Measurements from ENCODE around the gene COL5A1.

The COL5A1 gene

GRCh38 chr9:134776080-134776796 lies 134.6 kb downstream of the COL5A1 start:
- no peak for DNase-seq

- no peak for DNase-seq
These were observed 135.6 kb downstream of the COL5A1 start for GRCh38 chr9:134777153-134777552.

- no peak for DNase-seq
These were observed 136.6 kb downstream of the COL5A1 start for GRCh38 chr9:134778156-134778555.

- no peak for DNase-seq
These were observed 137.3 kb downstream of the COL5A1 start for GRCh38 chr9:134778841-134779411.

DNA sequence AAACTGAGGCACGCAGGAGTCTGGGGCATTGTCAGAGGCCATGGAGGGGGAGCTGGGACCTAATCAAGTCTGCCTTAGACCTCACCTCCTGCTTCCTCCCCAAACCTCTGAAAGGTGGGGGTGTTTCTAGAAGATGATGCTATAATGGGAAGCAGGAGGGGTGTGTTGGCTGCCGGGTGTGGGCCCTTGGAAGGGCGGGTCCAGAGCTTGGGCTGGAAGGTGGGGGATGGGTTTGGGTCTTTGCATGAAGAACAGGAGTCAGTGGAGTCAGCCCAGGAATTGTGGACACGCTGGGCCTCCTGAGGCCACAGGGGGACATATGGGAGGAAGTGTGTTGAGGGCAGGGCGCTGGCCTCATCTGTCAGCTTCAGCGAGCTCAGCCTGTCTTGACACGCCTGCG lies 138.0 kb downstream of the COL5A1 start:
- DNase-seq, result no peak

DNA sequence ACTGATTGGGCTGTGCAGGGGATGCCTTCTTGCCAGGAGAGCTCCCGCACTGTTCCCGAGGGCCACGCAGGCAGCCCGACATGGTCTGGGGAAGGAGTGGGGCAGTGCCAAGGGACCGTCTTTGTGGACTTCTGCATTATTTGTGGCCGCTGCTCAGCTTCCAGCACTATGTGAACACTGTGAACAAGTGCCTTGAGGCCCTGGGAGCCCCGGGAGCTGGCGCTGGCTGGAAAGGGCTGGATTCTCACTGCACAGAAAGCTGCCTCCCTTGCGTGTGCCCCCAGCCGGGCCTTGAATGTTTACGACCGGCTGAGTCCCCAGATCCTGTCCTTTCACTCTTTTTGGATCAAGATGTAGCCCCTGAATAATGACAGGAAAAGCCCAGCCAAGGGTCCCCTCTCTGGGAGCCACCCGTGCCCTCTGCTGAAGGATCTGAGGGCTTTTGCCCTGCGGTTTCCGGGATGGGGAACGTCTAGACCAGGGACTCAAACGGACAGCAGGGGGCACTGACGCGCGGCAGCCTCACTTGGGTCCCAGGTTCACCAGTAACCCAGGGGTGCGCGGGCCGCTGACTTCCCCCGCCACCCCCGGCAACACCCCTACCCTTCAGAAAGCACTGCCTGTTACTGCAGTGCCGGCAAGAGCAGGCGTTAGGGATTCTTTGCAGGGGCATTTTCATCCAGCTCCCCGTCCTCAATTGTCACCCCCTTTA lies 140.1 kb downstream of the COL5A1 start:
- DNase-seq, result no peak

DNA sequence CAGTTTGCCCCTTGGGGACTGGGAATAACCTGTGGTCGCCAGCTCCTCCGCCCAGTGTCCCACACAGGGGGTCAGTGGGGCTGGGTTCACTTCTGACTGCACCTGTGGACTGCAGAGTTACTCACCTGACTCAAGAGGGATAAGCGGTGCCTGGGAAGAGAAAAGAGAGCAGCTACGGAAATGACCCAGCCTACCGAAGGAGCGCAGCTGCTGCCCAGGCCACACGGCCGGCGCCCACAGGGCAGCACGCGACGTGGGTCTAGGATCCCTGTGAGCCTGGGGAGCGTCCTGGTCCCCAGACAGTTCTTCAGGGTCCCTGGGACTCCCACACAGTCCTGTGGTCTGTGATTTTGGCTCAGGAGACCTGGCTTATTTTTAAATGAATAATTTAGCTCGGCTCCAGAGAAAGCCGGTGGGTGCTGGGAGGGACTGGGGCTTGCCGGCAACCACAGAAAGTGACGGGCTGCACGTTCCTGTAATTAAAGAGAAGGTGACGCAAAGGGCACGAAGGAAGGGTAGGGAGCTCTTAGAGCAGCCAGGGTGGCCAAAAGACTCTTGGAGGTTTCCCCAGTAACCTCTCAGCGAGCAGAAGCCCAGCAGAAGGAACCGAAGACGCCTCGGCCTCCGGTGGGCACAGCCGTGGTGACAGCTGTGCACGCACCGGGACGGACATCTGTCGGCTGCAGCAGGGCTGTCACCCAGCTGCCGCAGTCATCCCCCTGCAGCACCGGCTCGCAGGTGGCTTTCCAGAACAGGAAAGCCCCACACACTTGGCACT lies 141.5 kb downstream of the COL5A1 start:
- no peak for DNase-seq

GRCh38 chr9:134783699-134784039 lies 142.1 kb downstream of the COL5A1 start:
- DNase-seq, result no peak

DNA sequence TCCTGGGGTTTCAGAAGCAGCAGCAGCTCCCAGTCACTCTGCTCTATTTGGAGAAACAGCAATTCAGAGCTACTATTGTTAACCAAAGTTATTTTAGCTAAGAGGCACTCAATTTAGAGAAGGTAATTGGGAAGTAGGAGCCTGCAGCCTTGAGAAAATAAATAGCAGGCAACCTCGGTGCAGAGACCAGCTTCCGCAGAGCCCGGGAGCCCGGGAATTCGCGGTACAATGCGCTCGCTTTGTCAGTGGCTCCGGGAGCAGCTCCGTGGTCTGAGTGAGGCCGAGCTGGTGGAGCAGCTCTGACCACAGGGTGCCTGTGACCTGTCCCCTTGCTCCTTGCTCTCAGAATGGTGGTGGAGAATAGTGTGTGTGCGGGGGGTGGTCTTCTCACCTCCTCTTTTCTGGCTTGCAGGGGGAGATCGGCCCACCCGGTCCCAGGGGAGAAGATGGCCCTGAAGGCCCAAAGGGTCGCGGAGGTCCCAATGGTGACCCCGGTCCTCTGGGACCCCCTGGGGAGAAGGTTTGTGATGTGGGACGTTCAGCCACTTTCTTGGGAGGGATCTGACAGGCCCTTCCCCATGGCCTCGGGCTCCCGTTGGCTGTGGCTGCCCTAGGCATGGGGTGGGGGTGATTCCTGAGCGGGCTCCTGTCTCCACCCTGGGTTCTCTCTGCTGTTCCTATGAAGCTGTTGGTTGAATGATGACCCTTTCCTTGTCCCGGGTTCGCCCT lies 143.1 kb downstream of the COL5A1 start:
- no peak for DNase-seq

DNA sequence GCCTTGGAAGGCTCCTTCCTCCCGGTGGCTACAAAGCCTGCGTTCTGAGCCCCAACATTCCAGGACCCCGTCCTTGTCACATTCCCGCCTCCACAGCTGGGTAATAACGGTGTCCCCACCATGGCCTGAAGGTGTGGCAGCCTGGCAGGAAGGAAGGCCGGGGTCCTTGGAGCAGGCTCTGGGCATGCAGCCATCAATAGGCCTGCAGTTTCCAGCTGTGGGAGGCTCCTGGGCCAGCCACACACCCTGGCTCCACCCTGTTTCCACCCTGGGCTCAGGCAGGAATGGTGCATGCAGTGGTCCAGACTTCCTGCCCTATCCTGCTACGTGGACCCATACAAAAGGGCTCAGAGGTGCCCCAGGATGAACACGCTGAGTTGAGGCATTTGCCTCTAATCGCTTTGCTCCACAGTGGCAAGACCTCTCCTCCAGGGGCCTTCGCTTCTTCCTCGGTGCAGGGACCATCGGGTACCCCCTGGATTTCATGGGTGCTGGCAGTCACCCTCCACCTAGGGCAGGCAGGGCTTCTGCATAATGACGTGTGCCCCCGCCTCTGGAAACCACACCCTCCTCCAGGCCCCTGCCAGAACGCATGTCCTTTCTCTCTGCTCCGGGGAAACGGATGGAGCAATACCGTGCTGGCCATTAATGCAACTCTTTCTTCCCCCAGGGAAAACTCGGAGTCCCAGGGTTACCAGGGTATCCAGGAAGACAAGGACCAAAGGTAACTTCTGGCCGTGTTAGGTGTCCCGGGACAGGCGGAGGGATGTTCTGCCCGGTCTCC lies 143.9 kb downstream of the COL5A1 start:
- DNase-seq, result no peak

- DNase-seq, result no peak
These were observed 146.3 kb downstream of the COL5A1 start for GRCh38 chr9:134787601-134788531.

DNA sequence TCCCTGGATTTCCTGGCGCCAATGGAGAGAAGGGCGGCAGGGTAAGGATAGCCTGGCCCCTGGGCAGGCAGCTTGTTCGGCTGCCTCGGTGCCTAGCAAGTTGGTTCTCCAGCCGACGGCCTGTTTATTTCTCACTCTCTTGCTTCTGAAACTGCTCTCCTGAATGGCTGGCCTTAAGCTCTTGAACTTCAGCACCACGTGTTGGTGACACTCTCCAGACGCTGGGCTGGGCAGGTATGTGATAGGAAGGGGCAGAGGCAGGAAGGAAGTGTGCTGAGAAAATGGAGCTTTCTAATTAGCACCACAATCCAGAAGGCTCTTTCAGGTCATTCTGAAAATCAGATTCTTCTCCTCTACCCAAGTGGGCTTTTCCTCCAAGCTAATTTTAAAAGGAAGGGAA lies 147.6 kb downstream of the COL5A1 start:
- no peak for DNase-seq

GRCh38 chr9:134791009-134791408 lies 149.4 kb downstream of the COL5A1 start:
- DNase-seq, result no peak

GRCh38 chr9:134792627-134793026 lies 151.0 kb downstream of the COL5A1 start:
- DNase-seq, result no peak

GRCh38 chr9:134793288-134794188 lies 151.9 kb downstream of the COL5A1 start:
- DNase-seq, result no peak

GRCh38 chr9:134794663-134795370 lies 153.2 kb downstream of the COL5A1 start:
- no peak for DNase-seq

- DNase-seq, result no peak
These were observed 153.8 kb downstream of the COL5A1 start for GRCh38 chr9:134795446-134795845.

GRCh38 chr9:134796882-134797281 lies 155.3 kb downstream of the COL5A1 start:
- DNase-seq, result no peak

GRCh38 chr9:134800791-134801339 lies 159.3 kb downstream of the COL5A1 start:
- no peak for DNase-seq
